ENCODE data around the gene CADPS2.

CADPS2 gene

DNA sequence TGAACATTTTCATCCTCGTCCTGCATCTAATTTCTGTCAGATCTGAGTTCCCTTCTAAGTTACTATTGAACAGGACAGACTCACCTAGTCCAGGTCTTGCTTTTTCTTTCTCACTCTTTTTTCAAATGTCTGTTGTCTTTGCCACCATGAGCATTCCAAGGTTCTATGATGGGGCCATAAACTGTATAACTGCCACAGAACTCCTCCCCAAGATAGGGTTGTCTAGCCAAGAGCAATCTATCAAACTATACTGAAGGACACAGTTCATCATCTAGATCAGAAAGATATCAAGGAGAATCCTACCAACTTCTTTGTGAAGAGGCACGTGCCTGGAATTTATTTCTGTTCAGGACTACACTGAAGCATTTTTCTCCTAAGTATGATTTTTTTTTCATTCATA is 531.6 kb downstream of the CADPS2 start:
- no peaks in the 10 kb centered on the region for H3K27me3 ChIP-seq (ENCODE audit: control insufficient read depth, insufficient read depth, low read length)
- no peaks in the 10 kb centered on the region for H3K9me3 ChIP-seq (ENCODE audit: control insufficient read depth, low read length)
- H3K4me3 ChIP-seq (ENCODE audit: low read length), result no peak overlapping the region
- no peaks in the 10 kb centered on the region for H3K36me3 ChIP-seq (ENCODE audit: control insufficient read depth, insufficient read depth, low read length)
- no peak overlapping the region for H3K9ac ChIP-seq (ENCODE audit: low read length)
- H3K4me1 ChIP-seq (ENCODE audit: control insufficient read depth, insufficient read depth, low read length), result no peaks in the 10 kb centered on the region

DNA sequence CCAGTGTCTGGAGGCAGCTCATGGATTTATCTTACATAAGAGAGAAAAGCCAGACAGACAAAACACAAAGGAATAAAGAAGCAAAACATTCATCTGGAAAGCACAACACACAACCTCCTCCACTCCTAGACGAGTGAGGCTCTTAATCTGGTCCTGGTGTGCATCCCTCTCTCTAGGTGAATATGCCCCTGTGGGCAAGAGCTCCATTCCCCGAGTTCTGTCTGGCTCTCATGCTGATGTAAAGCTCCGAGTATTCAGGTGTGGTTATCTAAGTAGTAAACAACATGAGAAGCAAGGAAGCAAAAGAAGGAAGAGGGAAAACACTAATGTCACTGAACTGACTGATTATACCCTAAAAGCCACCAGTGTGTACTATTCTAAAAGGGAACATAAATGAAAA is 533.8 kb downstream of the CADPS2 start:
- H3K4me3 ChIP-seq (ENCODE audit: low read length), result no peak overlapping the region
- H3K4me1 ChIP-seq (ENCODE audit: control insufficient read depth, insufficient read depth, low read length), result no peaks in the 10 kb centered on the region
- no peaks in the 10 kb centered on the region for H3K36me3 ChIP-seq (ENCODE audit: control insufficient read depth, insufficient read depth, low read length)
- H3K9ac ChIP-seq (ENCODE audit: low read length), result no peak overlapping the region
- H3K9me3 ChIP-seq (ENCODE audit: control insufficient read depth, low read length), result no peaks in the 10 kb centered on the region
- H3K27me3 ChIP-seq (ENCODE audit: control insufficient read depth, insufficient read depth, low read length), result no peaks in the 10 kb centered on the region

DNA sequence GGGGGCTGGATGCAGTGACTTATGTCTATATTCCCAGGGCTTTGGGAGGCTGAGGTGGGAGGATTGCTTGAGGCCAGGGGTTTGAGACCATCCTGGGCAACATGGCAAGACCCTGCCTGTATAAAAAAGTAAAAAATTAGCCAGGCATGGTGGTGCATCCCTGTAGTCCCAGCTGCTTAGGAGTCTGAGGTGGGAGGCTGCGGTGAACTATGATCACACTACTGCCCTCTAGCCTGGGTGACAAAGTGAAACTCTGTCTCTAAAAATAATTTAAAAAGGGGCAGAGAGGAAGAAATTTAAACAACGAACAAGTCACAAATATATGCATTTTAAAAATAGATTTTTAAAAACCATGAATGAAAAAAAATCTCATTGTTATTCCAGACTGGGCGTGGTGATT is 535.6 kb downstream of the CADPS2 start:
- no peaks in the 10 kb centered on the region for H3K36me3 ChIP-seq (ENCODE audit: control insufficient read depth, insufficient read depth, low read length)
- no peaks in the 10 kb centered on the region for H3K27me3 ChIP-seq (ENCODE audit: control insufficient read depth, insufficient read depth, low read length)
- H3K9ac ChIP-seq (ENCODE audit: low read length), result no peak overlapping the region
- no peaks in the 10 kb centered on the region for H3K4me1 ChIP-seq (ENCODE audit: control insufficient read depth, insufficient read depth, low read length)
- no peaks in the 10 kb centered on the region for H3K9me3 ChIP-seq (ENCODE audit: control insufficient read depth, low read length)
- no peak overlapping the region for H3K4me3 ChIP-seq (ENCODE audit: low read length)

DNA sequence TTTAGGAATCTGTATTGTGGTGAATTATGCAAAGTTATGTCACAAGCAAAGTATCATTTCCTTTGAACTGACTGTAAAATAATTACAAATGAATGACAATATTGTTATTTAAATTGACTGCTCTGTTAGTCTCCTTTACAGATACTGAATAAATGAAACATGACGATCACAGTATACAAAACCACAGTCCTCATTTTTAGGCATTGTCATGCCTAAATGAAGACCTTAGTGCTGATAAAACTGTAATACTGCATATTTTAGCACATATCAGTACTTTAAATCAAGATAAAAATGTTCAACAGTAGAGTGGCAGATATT is 542.0 kb downstream of the CADPS2 start:
- Histone ChIP-seq H3K9ac (ENCODE audit: low read length) (no peak overlapping the region), H3K4me3 (ENCODE audit: low read length) (no peak overlapping the region), H3K9me3 (ENCODE audit: control insufficient read depth, low read length) (no peaks in the 10 kb centered on the region), H3K36me3 (ENCODE audit: control insufficient read depth, insufficient read depth, low read length) (no peaks in the 10 kb centered on the region), H3K4me1 (ENCODE audit: control insufficient read depth, insufficient read depth, low read length) (no peaks in the 10 kb centered on the region), H3K27me3 (ENCODE audit: control insufficient read depth, insufficient read depth, low read length) (no peaks in the 10 kb centered on the region)

DNA sequence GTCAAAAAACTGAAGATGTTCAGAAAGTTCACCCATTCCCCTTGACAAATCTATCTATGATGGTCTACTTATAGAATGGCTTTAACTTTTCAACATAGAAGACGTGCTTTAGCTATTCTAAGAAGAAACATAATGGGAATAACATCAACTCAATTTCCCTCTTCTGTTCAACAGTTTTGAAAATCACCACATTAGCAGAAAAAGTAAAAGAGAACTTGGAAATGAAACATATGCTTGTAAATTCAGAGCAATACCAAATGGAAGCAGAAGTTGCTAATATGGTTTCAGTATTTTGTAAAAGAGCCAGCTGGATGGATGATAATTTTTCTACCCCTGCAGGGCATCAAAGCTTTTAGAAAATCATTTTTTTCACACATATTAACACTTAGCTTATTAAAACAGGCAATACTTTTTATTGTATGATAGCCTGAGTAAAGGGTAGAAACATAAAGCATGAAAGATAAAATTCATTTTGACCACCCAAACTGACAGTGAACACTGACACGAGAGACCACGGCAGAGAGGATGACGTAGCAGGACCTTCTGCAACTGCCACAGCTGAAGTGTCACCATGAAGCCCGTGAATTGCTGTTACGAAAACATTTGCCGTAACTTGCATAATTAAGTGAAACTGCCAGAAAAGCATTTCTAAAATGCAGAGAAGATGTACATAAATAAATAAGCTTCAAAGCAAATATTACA is 542.5 kb downstream of the CADPS2 start:
- no peaks in the 10 kb centered on the region for H3K9me3 ChIP-seq (ENCODE audit: control insufficient read depth, low read length)
- no peak overlapping the region for H3K4me3 ChIP-seq (ENCODE audit: low read length)
- no peaks in the 10 kb centered on the region for H3K27me3 ChIP-seq (ENCODE audit: control insufficient read depth, insufficient read depth, low read length)
- H3K9ac ChIP-seq (ENCODE audit: low read length), result no peak overlapping the region
- H3K4me1 ChIP-seq (ENCODE audit: control insufficient read depth, insufficient read depth, low read length), result no peaks in the 10 kb centered on the region
- no peaks in the 10 kb centered on the region for H3K36me3 ChIP-seq (ENCODE audit: control insufficient read depth, insufficient read depth, low read length)

DNA sequence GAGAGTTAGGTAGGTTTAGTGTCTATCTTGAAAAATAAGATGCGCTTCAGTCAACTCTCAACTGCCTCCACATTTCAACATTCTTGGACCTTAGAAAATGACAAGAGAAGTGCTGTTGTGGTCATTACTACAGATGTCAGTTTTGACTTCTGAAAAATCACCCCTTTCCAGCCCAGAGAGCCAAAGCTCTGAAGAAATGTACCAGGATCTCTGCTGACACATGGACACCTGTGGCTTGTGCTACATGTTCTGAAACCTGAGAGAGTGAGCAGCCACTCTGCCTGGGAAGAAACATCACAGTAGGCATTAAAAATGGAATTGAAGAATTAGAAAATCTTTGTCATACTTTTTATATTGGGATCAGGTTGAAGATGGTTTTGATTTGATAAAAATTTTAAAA is 545.8 kb downstream of the CADPS2 start:
- Histone ChIP-seq H3K4me1 (ENCODE audit: control insufficient read depth, insufficient read depth, low read length) (no peaks in the 10 kb centered on the region), H3K27me3 (ENCODE audit: control insufficient read depth, insufficient read depth, low read length) (no peaks in the 10 kb centered on the region), H3K9me3 (ENCODE audit: control insufficient read depth, low read length) (no peaks in the 10 kb centered on the region), H3K9ac (ENCODE audit: low read length) (no peak overlapping the region), H3K4me3 (ENCODE audit: low read length) (no peak overlapping the region), H3K36me3 (ENCODE audit: control insufficient read depth, insufficient read depth, low read length) (no peaks in the 10 kb centered on the region)

DNA sequence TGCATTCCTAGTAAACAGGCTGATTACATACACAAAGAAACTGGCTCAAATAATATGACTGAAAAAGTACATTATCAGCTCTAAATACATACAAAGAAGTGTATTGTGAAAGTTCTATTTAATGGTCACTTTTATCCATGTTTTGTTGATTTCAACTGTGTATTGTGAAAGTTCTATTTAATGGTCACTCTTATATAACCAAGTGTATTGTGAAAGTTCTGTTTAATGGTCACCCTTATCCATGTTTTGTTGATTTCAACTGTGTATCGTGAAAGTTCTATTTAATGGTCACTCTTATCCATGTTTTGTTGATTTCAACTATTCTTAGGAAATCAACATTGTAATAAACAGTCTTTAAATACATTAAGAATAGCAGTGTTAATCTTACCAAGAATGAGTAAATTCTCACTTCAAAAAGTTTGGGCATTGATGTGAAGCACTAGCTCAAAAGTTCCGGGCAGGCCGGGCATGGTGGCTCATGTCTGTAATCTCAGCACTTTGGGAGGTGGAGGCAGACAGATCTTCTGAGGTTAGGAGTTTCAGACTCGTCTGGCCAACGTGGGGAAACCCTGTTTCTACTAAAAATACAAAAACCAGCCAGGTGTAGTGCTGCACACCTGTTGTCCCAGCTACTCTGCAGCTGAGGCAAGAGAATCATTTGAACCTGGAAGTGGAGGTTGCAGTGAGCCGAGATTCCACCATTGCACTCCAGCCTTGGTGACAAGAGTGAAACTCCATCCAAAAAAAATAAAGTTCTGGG is 546.9 kb downstream of the CADPS2 start:
- Histone ChIP-seq H3K36me3 (ENCODE audit: control insufficient read depth, insufficient read depth, low read length) (no peaks in the 10 kb centered on the region), H3K27me3 (ENCODE audit: control insufficient read depth, insufficient read depth, low read length) (no peaks in the 10 kb centered on the region), H3K4me1 (ENCODE audit: control insufficient read depth, insufficient read depth, low read length) (no peaks in the 10 kb centered on the region), H3K9me3 (ENCODE audit: control insufficient read depth, low read length) (no peaks in the 10 kb centered on the region), H3K9ac (ENCODE audit: low read length) (no peak overlapping the region), H3K4me3 (ENCODE audit: low read length) (no peak overlapping the region)

DNA sequence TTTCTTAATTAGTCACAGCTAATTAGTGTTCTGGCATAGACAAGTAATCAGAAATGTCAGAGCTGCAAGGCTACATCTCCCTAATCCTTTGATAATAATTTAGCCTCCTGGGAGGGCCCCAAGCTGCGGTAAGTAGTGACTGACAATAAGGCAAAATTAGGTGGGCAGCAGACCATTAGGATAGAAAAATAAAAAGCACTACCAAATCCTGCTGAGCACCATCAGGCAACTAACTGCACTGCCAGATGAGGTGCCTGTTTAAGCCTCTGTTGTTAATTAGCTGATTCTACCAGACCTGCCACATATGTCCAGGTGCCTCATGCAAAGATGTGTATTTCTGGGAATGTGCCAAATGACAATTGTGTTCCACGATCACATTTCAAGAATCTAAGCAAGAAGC is 549.2 kb downstream of the CADPS2 start:
- Histone ChIP-seq H3K9me3 (ENCODE audit: control insufficient read depth, low read length) (no peaks in the 10 kb centered on the region), H3K4me3 (ENCODE audit: low read length) (no peak overlapping the region), H3K9ac (ENCODE audit: low read length) (no peak overlapping the region), H3K4me1 (ENCODE audit: control insufficient read depth, insufficient read depth, low read length) (no peaks in the 10 kb centered on the region), H3K27me3 (ENCODE audit: control insufficient read depth, insufficient read depth, low read length) (no peaks in the 10 kb centered on the region), H3K36me3 (ENCODE audit: control insufficient read depth, insufficient read depth, low read length) (no peaks in the 10 kb centered on the region)

DNA sequence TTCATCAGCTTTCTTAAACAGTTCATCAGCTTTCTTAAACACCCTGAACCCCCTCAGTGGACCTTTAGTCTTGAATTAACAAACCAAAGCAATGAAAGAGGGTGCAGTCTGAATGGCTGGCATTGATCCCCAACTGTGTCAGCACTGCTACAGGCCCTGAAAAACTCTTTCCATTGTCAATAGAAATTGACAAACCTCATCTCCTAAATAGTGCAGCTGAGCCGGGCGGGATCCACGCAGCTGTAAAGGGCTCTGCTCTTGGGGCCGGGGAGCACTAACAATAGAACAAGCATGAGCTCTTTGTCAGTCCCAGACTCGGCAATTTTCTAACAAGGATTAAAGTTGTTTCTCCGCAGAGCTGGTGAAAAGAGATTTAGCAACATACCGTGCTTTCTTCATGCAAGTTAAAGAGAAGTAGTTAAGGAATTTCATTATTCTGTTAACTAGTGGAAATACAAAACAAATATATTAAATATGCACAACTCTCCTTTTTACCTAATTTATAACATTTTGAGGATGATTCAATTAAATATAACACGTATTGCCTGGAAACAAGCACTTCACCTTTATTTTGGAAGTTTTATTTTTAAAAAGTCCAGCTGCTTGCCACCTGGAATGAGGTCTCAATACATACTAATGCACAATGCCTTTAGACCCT is 557.0 kb downstream of the CADPS2 start:
- H3K4me3 ChIP-seq (ENCODE audit: low read length), result no peak overlapping the region
- no peaks in the 10 kb centered on the region for H3K4me1 ChIP-seq (ENCODE audit: control insufficient read depth, insufficient read depth, low read length)
- H3K36me3 ChIP-seq (ENCODE audit: control insufficient read depth, insufficient read depth, low read length), result no peaks in the 10 kb centered on the region
- no peak overlapping the region for H3K9ac ChIP-seq (ENCODE audit: low read length)
- no peaks in the 10 kb centered on the region for H3K27me3 ChIP-seq (ENCODE audit: control insufficient read depth, insufficient read depth, low read length)
- no peaks in the 10 kb centered on the region for H3K9me3 ChIP-seq (ENCODE audit: control insufficient read depth, low read length)

DNA sequence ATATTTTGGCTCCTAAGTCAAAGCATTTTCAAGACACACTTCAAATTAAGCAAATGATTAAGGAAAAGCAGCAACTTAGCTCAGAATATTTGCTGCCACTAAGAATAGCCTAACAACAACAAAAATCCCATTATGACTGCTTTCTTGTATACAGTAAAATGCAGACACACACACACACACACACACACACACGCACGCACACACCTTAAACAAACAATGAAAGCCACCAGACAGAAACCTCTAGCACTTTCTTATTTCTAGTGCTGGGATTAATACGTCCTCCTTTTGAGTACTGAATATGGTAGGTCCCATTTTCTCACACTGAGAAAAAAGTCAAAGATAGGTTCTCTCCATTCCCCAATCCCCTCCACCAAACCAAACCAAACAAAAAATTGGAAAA is 558.3 kb downstream of the CADPS2 start:
- no peak overlapping the region for H3K4me3 ChIP-seq (ENCODE audit: low read length)
- no peaks in the 10 kb centered on the region for H3K27me3 ChIP-seq (ENCODE audit: control insufficient read depth, insufficient read depth, low read length)
- H3K36me3 ChIP-seq (ENCODE audit: control insufficient read depth, insufficient read depth, low read length), result no peaks in the 10 kb centered on the region
- no peaks in the 10 kb centered on the region for H3K4me1 ChIP-seq (ENCODE audit: control insufficient read depth, insufficient read depth, low read length)
- H3K9ac ChIP-seq (ENCODE audit: low read length), result no peak overlapping the region
- no peaks in the 10 kb centered on the region for H3K9me3 ChIP-seq (ENCODE audit: control insufficient read depth, low read length)

DNA sequence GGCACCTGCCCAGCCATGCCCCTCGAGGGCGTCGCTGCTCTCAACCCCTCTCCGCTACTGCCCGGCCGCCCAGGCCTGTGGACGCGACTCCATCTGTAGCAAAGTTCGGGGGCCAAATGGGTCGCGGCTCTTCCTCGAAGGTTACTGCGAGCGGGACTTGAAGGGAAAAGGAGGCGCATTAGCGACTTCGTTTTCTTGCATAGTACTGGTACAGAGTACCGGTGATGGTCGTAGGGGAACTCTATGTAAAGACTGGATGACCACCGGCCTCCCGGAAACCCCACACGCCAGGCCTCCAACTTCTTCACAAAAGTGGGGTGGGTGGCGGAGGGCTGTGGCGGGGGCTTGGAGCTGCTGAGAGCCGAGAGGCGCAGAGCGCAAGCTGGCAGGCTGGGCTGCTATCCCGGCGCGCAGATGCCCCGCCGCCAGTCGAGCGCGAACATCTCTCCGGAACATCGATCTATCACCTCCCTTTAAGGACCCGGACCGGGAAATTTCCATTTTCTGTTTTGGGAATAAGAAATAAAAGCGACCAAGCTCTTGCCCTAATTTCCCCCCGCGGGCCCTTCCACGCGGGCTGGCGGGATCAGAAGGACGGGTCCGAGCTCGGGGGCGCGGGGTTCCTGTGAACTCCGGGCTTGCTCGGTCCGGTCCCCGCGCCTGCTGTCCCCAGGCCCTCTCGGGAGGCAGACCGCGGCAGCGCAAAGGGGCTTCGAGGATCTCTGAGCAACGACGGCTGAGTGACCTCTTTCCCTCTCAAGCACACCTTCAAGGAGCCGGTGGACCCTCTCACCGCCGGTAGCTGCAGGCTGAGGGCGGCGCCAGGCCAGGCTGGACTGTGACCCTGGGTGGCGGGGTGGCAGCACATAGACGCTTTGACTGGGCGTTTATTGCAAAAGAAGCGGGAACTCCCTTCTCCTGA is 569.5 kb downstream of the CADPS2 start:
- H3K9me3 ChIP-seq (ENCODE audit: control insufficient read depth, low read length), result no peaks in the 10 kb centered on the region
- peaks cover 11% of the 10 kb centered on the region for H3K4me1 ChIP-seq (ENCODE audit: control insufficient read depth, insufficient read depth, low read length)
- peaks cover 58% of the 10 kb centered on the region for H3K27me3 ChIP-seq (ENCODE audit: control insufficient read depth, insufficient read depth, low read length)
- no peak overlapping the region for H3K4me3 ChIP-seq (ENCODE audit: low read length)
- no peaks in the 10 kb centered on the region for H3K36me3 ChIP-seq (ENCODE audit: control insufficient read depth, insufficient read depth, low read length)
- H3K9ac ChIP-seq (ENCODE audit: low read length), result no peak overlapping the region

Measured in mucosa of stomach (tissue), 1 donor.